GM18909 (cell line): ENCODE results near the gene TWF1.
"Not testable (repeated sequence)": the region's sequence is repeated elsewhere in the genome, so short reads cannot be mapped to it uniquely, and the experiment has no call there.

Source experiments
- ATAC-seq: cut with Tn5 transposase; IDR thresholded peaks from one replicate; pipeline ENCODE4 v1.9.1; 2021; ENCODE audit warnings: mild to moderate bottlenecking; ENCODE audit not compliant: unreplicated experiment, poor library complexity

Gene TWF1

GRCh38 chr12:43805860-43806736 lies at the start of gene TWF1:
TWF1 (minus strand) TSS chr12:43806317; CDS start chr12:43806245, 72 bp downstream.
- peak; percentile 96 for ATAC-seq

DNA sequence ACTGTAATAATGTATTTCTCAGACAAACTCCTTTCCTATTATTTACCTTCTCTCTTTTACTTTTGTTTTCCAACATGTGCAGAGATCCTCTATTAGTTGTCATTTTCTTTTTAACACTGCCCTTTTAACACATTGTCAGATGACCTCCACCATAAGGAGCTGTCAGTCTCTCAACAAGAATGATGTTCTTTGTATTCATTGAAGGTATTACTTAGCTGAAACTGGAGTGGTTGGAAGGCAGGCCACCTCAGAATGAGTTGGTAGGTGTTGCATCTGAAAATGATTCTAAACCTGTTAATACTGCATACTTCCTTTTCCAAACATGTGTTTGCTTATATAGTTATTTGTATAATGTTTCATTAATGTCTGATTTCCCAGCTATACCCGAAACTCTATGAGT lies 46.6 kb upstream of the TWF1 start:
- no peak for ATAC-seq

DNA sequence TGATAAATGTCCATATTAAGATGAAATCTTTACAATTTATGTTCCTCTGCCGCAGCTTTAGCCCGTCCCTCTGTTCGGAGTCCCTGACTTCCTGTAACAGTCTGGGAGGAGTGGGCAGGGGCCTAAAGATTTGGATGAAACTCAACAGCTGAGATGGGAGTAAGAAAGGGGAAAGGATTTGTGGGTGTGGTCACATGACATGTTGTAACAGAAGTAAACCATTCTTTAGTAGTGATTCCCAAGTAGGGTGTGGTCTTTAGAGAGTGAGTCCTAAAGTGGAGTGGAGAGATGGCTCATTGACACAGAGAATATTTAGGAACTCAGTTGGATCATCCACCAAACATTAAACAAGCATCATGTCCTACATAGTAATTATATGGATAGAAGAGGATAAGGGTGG lies 42.7 kb upstream of the TWF1 start:
- ATAC-seq, result no peak

- ATAC-seq, result no peak
Observed at GRCh38 chr12:43848226-43848507, 42.0 kb upstream of the TWF1 start.

DNA sequence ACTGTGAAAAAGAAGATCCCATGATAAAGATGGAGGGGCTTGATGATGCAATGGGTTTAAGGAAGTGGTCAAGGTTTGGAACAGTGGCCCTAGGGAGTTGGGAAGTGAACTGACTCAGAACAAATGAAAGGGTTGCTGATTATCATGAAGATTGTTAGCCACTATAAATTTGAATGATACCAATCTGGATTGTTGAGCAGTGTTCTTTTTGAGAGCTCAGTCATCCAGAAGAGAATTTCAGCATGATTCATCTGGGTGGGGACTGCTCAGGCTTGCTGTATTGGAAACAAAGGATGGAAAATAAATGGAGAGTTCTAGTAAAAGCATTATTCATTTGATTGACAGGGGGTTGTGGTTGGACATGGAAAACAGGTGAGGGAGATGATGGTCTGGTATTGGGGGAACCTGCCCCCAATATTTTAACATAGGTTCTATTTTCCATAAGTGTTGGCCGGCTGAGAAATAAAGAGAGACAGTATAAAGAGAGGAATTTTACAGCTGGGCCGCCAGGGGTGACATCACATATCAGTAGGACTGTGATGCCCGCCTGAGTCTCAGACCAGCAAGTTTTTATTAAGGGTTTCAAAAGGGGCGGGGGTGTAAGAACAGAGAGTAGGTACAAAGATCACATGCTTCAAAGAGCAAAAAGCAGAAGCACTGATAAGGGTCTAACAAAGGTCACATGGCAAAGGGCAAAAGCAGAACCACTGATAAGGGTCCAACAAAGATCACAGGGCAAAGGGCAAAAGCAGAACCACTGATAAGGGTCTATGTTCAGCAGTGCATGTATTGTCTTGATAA lies 41.5 kb upstream of the TWF1 start:
- not testable (repeated sequence) for ATAC-seq

GRCh38 chr12:43842259-43842658 lies 36.1 kb upstream of the TWF1 start:
- ATAC-seq, result no peak

GRCh38 chr12:43841253-43841652 lies 35.1 kb upstream of the TWF1 start:
- no peak for ATAC-seq

DNA sequence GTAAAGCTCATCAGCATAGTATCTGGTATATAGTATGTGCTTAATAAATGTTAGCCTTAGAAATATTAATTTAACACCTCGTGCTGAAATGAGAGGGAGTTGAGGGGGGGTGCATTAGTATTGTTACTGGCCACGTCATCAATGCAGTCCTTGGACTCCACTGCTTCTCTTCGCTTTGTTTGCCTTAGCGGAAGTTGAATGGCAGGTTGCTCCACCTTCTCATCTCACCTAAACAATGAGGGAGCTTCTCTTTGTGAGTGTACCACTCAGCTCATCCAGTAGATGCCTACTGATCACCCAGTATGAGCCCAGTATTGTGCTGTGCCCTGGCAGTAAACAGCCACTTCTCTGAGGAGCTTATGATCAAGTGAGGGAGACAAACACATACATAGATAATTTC lies 34.2 kb upstream of the TWF1 start:
- ATAC-seq, result no peak

GRCh38 chr12:43836475-43836989 lies 30.4 kb upstream of the TWF1 start:
- ATAC-seq, result peak; percentile 21

DNA sequence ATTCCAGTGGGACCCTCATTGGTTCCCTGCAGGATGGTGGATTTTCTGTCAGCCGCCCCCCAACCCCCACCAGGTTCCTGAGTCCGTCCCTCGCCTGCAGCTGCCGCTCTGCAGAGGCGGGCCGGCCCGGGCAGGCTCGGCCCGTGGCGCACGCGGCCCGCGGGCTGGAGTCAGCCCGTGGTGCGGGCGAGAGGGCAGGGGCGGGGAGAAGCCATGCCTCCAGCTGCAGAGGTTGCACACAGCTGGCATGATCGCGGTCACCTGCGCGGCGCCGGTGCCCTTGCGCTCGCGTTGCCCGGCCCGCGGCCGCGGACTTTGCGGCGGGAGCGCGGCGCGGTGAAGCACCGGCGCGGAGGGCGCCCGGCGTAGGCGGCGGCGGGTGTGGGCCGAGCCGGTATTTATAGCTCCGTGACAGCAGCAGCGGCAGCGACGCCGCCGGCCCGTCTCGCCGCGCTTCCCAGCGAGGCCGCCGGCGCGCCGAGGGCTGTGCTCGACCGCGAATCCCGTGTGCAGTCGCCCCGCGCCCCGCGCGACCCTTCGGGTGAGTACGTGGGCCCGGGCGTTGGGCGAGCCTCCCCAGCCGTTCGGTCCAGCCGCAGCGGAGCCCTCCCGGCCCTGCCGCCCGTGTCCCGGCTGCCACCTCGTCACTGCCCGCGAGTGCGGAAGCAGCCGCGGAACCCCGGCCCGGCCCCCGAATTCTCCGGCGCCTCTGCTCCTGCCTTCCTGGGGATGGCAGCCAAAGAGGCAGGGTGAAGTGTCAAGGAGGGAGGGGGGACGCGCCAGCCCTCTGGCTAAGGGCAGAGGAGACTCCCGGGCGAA lies 29.7 kb upstream of the TWF1 start, which contains the start of gene TMEM117:
Gene TMEM117 (plus strand): TSS at position 426 of the 819 bp plus-strand sequence.
- peak; percentile 80 for ATAC-seq

DNA sequence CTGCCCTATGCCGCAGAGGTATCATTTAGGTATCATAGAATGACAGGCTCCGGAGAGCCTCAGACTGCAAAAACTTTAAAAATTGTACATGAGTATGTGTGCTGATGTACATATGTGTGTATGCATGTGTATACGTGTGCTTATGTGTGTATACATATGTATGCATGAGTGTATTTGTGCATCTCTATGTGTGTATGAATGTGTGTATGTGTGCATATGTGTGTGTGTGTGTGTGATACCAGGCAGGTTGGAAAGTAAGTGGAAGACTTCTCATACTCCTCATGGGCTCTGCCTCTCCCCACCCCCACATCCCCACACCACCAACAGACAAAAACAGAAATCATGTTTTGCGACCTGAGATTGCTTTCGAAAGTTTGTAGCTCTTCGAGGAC lies 29.1 kb upstream of the TWF1 start:
- ATAC-seq, result peak; percentile 19

- no peak for ATAC-seq
Observed at GRCh38 chr12:43832463-43833168, 26.5 kb upstream of the TWF1 start.

- ATAC-seq, result no peak
Observed at GRCh38 chr12:43827093-43827492, 21.0 kb upstream of the TWF1 start.

- no peak for ATAC-seq
Observed at GRCh38 chr12:43826681-43827080, 20.6 kb upstream of the TWF1 start.

DNA sequence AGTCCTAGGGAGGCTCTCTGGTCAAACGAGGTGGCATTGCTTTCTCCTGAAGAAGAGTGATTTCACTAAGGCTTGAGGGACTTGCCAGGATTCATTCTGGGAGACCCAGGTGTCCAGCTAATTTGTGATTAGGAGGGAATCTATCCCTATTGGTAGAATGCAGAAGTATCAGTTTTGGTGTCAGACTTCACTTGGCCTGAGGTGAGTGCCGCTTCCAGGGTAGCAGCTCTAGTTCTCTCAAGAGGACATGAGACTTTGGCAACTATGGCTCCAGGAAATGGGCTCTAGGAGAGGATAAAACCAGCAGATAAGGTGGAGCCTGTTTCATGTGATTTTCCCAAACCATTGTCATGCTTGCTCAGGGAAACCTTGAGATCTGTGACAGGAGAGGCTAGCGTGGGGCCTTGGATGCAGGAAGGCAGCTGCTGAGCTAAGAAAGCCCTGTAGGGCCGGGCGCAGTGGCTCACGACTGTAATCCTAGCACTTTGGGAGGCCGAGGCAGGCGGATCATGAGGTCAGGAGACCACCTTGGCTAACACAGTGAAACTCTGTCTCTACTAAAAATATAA lies 18.2 kb upstream of the TWF1 start:
- ATAC-seq, result no peak

GRCh38 chr12:43816168-43816567 lies 10.1 kb upstream of the TWF1 start:
- ATAC-seq, result no peak

- ATAC-seq, result no peak
Observed at GRCh38 chr12:43815416-43815815, 9.3 kb upstream of the TWF1 start.

- no peak for ATAC-seq
Observed at GRCh38 chr12:43812926-43813325, 6.8 kb upstream of the TWF1 start.

GRCh38 chr12:43812057-43812456 lies 5.9 kb upstream of the TWF1 start:
- no peak for ATAC-seq

GRCh38 chr12:43807386-43807785 lies 1.3 kb upstream of the TWF1 start:
- ATAC-seq, result no peak
